NCI-H446 (cell line): Measurements from ENCODE around the gene MYLK4.

Source experiments
- DNase-seq, 2 experiments: peaks; one replicate each; lab custom pipeline; 2025; lab: John Stamatoyannopoulos, UW

MYLK4 gene

GRCh38 chr6:2750832-2751231, at the start of gene MYLK4:
Gene MYLK4 (minus strand): TSS chr6:2750922. CDS start chr6:2749294, 1,628 bp downstream.
- no peak for DNase-seq

DNA sequence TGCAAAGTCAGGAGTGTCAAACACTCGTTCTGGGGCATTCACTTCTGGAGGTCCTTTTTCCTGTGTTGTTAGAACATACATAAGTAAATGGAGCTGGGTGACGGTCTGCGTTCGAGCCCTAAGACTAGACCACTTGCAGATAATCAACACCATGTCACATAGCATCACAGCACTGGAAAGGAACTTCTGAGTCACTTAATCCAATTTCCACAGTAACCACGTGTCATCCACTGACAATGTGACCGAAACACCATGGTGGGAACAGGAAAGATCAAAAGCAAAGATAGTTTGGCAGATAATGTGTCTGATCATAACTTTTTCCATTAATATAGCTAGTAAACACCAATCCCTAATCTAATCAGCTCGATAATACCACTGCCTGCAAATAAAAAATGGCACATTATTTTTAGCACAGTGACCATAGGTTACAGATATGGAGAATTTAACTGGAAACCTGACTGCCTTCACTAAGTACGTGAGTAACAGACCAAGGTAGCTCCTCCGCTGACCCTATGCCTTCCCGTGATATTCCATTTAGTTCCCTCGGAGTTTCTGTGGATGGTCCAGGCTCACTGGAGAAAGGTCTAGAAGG, 49.3 kb upstream of the MYLK4 start:
- no peak for DNase-seq

DNA sequence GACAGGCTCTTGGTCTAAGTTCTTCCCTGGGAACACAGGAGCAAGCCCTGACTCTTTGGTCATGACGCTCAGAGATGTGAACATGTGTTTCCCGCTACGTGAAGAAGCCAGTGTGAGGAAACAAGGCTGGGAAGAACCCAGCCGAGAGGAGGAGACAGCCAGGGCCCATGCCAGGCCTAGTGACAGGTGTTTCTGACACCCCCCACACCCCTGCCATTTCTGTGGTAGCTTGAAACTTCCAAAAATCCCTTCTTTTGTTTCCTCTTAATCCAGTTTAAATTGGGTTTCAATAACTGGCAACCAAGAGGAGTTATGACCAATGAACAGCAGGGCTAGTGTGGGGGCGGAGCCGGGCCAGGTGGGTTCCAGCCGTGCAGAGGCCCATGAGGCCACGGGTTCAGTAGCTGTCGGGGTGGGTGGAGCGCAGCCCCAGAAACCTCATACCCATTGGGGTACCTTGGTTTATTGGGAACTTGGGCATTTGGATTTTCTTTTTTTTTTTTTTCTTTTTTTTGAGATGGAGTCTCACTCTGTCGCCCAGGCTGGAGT, 47.9 kb upstream of the MYLK4 start:
- no peak for DNase-seq

- no peak for DNase-seq
Observed at GRCh38 chr6:2797564-2798031, 46.9 kb upstream of the MYLK4 start.

DNA sequence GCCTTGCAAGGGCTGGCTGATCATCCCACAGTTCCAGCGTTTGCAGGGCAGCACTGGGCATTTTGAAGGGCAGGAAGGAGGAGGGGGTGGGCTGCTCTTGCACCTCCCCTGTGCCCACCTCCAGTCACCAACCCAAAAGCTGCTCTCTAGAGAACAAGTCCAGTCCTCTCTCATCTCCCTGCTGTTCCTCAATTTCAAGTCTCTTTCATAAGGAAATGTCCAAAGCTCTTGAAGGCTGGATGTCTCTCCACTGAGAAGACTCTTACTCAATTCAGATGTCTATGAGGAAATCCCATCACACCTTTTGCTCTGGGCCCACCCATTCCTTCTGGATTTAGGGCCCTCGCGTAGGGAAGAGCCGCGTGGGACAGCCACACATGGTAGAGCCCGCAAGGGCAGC, 46.1 kb upstream of the MYLK4 start:
- DNase-seq: no peak

DNA sequence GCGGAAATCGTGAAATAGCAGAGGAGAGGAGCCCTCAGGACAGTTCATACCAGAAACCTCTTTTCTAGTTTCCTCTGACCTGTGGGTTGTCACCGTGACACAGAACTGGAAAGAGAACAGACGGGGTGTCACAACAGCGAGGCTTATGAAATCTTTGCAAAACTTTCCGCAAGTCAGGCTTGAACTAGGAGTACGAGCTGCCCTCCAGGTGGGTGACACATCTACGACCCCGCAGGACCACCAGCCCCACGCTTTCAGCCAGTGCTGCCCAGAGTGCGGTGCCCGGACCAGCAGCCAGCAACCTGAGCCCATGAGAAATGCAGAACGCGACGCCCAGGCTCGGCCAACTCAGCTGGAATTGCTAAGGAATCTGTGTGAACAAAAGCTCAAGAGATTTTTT, 45.2 kb upstream of the MYLK4 start:
- DNase-seq: no peak

- no peak for DNase-seq
Observed at GRCh38 chr6:2795162-2795561, 44.4 kb upstream of the MYLK4 start.

- DNase-seq: no peak
Observed at GRCh38 chr6:2794171-2794730, 43.5 kb upstream of the MYLK4 start.

DNA sequence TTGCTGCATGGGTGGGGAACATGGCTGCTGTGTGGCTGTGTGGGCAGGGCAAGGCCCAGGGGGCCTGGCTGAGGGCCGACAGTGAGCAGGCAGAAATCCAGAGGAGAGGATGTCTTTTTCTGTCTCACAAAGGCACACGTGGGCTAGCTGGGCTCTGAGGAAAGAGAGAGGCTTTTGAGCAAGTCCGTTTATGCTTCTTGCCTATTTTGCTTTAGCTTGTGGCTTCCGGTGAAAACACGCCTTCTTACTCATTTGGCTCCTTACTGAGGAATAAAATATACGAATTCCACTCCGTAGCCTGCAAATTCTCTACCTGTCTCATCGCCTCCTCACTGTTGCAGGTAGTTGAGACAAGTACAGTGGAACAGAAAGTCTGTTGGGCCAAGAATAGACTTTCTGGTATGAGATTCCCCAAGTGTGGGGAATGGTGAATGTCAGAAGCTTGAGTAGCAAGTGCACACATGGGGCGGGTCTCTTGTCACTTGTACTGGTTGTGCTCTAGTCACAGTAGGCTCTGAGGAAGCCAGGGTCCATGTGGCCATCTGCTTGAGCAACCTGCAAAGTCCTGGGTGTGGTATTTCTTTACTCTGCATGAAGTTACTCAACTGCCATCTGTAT, 42.9 kb upstream of the MYLK4 start:
- no peak for DNase-seq

DNA sequence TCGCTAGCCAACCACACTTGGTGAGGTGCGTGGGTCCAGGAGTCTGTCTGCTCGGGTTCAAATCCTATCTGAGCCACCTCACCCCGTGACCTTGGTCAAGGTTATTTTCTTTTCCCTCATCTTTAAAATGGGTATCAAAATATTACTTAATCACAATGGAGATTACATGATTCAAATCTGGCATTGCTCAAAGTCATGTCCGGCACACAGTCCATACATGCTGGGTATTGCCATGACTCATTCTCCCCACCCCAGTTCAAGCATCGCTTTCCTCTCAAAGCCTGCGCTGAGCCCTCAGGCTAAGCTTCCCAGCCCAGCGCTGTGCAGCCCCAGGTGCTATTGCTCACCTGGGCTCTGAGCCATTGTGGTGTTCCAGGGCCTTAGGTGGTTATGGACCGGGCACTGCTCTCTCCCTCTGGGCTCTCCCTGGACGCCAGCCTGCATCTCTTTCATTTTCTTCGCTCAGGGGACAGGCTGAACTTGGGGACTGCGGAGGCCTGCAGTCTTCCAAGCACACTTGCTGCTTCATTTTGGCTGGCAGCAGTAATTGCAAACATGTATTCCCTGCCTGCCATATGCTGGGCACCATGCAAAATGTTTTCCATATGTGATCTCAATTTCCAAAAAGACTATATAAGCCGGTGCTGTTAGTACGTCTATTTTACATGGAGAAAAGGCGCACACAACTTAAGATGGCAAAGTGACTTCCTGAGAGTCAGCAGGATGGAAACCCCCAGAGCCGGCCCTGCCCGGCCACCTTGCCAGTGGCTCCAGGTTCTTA, 41.8 kb upstream of the MYLK4 start:
- no peak for DNase-seq

GRCh38 chr6:2791450-2791974, 40.8 kb upstream of the MYLK4 start:
- no peak for DNase-seq

DNA sequence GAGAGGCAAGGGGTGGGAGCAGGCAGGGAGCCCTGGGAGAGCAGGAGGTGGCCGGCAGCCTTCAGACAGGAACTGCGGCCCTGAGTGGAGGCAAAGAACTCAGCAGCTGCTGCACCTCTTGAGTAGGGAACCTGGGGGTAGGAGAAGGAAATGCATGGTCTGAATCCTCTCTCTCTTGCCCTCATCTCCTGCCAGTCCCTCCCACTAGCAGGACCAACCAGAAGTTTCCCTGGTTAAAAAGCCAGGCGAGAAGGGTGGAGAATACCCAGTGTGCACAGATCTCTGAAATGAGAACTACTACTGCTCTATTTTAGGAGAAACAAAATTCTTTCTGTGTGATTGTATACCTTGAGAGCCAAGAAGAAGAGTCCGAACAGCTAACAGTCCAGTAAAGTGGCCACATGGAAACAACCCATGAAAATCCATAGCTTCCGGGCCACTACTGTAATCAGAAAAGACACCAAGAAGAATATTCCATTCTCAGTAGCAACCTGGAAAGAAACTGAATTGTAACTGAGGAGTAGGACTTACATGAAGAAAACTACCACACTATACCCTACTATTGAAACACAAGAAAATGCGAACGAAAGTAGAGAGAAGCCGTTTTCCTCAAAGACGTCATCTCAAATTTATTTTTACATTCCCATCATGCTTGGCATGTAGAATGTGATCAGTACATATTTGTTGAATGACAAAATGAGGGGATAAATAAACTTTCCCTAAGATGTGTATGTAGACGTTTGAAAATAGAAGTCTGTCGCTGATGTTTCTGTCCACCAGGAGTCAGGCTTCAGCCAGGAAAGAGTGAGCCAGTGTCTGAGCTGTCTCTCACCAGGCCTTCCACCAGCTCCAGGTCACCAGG, 40.1 kb upstream of the MYLK4 start:
- peak; percentile 30 to 57 for DNase-seq

- no peak for DNase-seq
Observed at GRCh38 chr6:2786269-2786668, 35.5 kb upstream of the MYLK4 start.

DNA sequence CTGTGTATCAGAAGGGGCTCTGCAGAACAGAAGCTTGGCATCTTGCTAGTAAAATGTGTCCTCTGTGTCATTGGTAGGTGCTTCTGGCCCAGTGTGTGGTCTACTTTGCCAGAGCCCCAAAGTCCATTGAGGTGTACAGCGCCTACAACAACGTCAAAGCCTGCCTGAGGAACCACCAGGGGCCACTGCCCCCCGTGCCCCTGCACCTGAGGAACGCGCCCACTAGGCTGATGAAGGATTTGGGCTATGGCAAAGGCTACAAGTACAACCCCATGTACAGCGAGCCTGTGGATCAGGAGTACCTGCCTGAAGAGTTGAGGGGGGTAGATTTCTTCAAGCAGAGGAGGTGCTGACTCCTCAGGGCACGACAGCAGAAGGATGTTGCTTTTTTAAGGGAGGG, 34.2 kb upstream of the MYLK4 start:
- no peak for DNase-seq

GRCh38 chr6:2784061-2784460, 33.3 kb upstream of the MYLK4 start:
- no peak for DNase-seq

GRCh38 chr6:2783188-2783963, 32.7 kb upstream of the MYLK4 start:
- no peak for DNase-seq

DNA sequence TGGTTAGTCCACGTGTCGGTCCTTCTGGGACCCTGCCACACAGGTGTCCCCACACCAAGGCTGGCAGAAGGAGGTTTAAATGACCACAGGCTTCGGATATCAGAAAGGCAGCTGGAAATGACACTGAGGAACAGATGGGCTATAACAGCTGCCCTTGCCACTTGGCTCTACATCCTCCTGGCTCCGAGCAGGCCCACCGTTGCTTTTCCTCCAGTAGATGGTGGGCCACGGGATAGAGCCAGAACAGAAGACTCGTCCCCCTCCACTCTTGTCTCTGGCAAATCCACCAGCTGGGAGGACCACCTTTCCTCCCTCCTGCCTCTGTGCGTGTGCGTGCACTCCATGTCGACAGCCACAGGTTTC, 32.1 kb upstream of the MYLK4 start:
- DNase-seq: no peak

GRCh38 chr6:2782356-2782708, 31.6 kb upstream of the MYLK4 start:
- no peak for DNase-seq

GRCh38 chr6:2781685-2782355, 31.1 kb upstream of the MYLK4 start:
- no peak for DNase-seq

- DNase-seq: no peak
Observed at GRCh38 chr6:2780102-2780737, 29.5 kb upstream of the MYLK4 start.
